ENCODE results near the gene MRPL28. TPM values are rescaled to one million over a fixed set of nuclear protein-coding genes. Genes with fewer than 3 reads are reported as not detected.

MRPL28 gene
- total and polyA plus RNA-seq, 11 donors: 66.3 to 157 (median 85.5) TPM

DNA sequence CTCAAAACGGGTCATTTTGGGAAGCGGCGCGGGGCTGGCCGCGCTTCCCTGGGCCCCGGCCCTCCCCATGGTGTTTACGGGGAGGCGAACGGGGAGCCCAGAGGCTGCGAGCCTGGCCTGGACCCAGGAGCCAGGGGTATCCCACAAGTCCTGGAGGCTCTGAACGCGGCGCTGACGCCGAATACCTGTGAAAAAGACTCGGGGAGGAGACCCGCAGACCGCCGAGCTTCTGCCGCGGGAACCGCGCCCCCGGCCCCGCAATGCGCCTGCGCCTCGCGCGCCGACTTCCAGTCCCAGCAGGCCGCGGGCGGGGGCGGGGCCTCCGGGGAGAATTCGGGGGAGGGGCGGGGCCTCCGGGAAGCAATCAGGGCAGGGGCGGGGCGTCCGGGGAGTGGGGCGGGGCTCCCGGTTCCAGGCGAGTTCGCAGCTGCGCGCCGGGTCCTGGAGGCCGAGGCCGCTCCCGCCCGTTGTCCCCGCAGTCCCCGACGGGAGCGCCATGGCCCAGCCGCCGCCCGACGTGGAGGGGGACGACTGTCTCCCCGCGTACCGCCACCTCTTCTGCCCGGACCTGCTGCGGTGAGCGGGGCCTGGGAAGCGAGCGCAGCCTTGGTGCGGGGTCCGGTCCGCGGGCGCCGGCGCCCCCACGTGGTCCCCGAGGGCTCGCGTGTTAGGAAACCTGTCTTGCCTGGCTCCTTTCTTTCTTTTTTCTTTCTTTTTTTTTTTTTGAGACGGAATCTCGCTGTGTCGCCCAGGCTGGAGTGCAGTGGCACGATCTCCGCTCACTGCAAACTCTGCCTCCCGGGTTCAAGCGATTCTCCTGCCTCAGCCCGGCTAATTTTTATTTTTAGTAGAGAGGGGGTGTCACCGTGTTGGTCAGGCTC, 31.4 kb upstream of the MRPL28 start, which contains the start of gene DECR2:
DECR2 (plus strand) TSS at position 418 of the 881 bp plus-strand sequence; CDS start at position 497, 79 bp downstream.
- intact Hi-C loops (cut with DNase I): loop anchor here in 2 of 10 donors (1.0 to 2.0 kb wide), 2 partner anchors 23 to 24 kb away; partner anchors contain the start of gene RAB11FIP3 (in 2 of the 2)
- Histone ChIP-seq H3K36me3 (peaks cover 0 to 5% (median 0%) of the 10 kb centered on the region in 9 donors), H3K4me1 (peaks cover 0 to 33% (median 12%) of the 10 kb centered on the region in 12 donors), H3K27me3 (no peaks in the 10 kb centered on the region), H3K4me3 (peak within 1 kb of the TSS; percentile 56 to 98 (median 89)), H3K9me3 (no peaks in the 10 kb centered on the region), H3K27ac (peak within 1 kb of the TSS; percentile 82 to 95 (median 92))
- DNase-seq (peak; percentile 96 to 98 (median 97)), ATAC-seq (peak; percentile 68 to 93 (median 89))
- TF ChIP-seq, protein P1, sequence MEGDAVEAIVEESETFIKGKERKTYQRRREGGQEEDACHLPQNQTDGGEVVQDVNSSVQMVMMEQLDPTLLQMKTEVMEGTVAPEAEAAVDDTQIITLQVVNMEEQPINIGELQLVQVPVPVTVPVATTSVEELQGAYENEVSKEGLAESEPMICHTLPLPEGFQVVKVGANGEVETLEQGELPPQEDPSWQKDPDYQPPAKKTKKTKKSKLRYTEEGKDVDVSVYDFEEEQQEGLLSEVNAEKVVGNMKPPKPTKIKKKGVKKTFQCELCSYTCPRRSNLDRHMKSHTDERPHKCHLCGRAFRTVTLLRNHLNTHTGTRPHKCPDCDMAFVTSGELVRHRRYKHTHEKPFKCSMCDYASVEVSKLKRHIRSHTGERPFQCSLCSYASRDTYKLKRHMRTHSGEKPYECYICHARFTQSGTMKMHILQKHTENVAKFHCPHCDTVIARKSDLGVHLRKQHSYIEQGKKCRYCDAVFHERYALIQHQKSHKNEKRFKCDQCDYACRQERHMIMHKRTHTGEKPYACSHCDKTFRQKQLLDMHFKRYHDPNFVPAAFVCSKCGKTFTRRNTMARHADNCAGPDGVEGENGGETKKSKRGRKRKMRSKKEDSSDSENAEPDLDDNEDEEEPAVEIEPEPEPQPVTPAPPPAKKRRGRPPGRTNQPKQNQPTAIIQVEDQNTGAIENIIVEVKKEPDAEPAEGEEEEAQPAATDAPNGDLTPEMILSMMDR (IDR thresholded peaks at IDR 0.05): peak; percentile 24 to 83 (median 60)
- peak in 1 of 2 donors; percentile 85 for TF ChIP-seq POLR2A (IDR thresholded peaks at IDR 0.05)
- WGBS, 4 donors: 0 to 2% (median 1%) methylated on average over 36 to 91 of the region's 91 CpGs

DNA sequence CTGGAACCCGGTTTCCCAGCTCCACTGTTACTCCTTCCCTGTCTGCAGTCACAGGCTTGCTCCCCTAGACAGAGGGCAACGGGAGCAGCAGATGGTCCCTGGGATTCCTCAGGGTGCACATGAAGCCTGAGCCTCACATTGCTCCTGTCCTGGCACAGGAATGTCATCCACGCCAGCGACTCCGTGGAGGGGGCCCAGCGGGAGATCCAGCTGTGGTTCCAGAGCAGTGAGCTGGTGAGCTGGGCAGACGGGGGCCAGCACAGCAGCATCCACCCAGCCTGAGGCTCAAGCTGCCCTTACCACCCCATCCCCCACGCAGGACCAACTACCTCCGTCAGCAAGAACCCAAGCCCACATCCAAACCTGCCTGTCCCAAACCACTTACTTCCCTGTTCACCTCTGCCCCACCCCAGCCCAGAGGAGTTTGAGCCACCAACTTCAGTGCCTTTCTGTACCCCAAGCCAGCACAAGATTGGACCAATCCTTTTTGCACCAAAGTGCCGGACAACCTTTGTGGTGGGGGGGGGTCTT, 29.8 kb upstream of the MRPL28 start:
- peaks cover 0 to 41% (median 17%) of the 10 kb centered on the region in 12 donors for H3K4me1 ChIP-seq
- no peaks in the 10 kb centered on the region for H3K27me3 ChIP-seq
- 63 to 85% (median 70%) methylated on average over 4 to 10 of the region's 10 CpGs for WGBS, 4 donors
- peak overlapping the region in 2 of 12 donors; percentile 93 to 95 for H3K27ac ChIP-seq
- peak overlapping the region in 4 of 12 donors; percentile 69 to 98 (median 84) for H3K4me3 ChIP-seq
- intact Hi-C loops (cut with DNase I): no loop called here
- ATAC-seq (no peak), DNase-seq (peak in 1 of 5 donors; percentile 13)
- TF ChIP-seq POLR2A (IDR thresholded peaks at IDR 0.05): no peak
- TF ChIP-seq, protein P1 (IDR thresholded peaks at IDR 0.05): no peak
- H3K36me3 ChIP-seq: peaks cover 0 to 5% (median 0%) of the 10 kb centered on the region in 9 donors
- H3K9me3 ChIP-seq: no peaks in the 10 kb centered on the region

DNA sequence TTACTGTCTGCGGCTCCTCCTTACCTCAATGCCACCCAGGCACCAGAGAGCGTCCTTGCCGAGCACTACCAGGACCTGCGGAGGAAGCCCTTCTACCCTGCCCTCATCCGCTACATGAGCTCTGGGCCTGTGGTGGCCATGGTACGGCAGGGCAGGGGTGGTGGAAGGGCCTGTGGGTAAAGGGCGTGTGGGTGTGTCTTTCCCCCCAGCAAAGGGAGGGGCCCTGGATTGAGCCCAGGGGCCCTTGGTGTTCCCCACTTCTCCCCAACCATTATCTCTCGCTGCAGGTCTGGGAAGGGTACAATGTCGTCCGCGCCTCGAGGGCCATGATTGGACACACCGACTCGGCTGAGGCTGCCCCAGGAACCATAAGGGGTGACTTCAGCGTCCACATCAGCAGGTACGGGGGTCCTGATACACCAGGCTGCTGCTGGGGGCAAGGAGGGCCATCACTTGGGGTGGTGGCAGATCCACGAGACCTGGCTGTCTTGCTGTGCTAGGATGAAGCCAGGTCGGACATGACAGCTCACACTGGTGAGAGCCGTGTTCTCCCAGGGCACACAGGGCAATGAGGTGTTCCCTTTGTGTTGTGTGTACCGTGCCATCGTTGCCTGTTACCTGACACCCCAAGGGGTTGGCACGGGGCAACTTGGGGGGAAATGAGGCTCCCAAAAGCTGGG, 29.1 kb upstream of the MRPL28 start:
- intact Hi-C loops (cut with DNase I): loop anchor here in 3 of 10 donors (10.0 kb wide), 2 partner anchors 85 to 265 kb away; partner anchors contain the start of gene RHOT2 (in 2 of the 3)
- TF ChIP-seq, protein P1 (IDR thresholded peaks at IDR 0.05): no peak
- TF ChIP-seq POLR2A (IDR thresholded peaks at IDR 0.05): no peak

More for the DNA sequence above, 29.1 kb upstream of the MRPL28 start:
- no peak for DNase-seq
- Histone ChIP-seq H3K36me3 (peaks cover 0 to 5% (median 0%) of the 10 kb centered on the region in 9 donors), H3K4me1 (peaks cover 0 to 41% (median 17%) of the 10 kb centered on the region in 12 donors), H3K4me3 (no peak overlapping the region), H3K9me3 (no peaks in the 10 kb centered on the region), H3K27ac (no peak overlapping the region), H3K27me3 (no peaks in the 10 kb centered on the region)
- WGBS, 4 donors: 54 to 88% (median 84%) methylated on average over 4 to 22 of the region's 22 CpGs
- no peak for ATAC-seq

Data from heart left ventricle (tissue), 16 donors.